GM21360 (cell line): Measurements from ENCODE around the gene MEIOB.

Experiments used
- ATAC-seq: cut with Tn5 transposase; IDR thresholded peaks from one replicate; pipeline ENCODE4 v1.9.1; 2021; ENCODE audit warnings: mild to moderate bottlenecking, moderate library complexity; ENCODE audit not compliant: unreplicated experiment

Gene MEIOB

DNA sequence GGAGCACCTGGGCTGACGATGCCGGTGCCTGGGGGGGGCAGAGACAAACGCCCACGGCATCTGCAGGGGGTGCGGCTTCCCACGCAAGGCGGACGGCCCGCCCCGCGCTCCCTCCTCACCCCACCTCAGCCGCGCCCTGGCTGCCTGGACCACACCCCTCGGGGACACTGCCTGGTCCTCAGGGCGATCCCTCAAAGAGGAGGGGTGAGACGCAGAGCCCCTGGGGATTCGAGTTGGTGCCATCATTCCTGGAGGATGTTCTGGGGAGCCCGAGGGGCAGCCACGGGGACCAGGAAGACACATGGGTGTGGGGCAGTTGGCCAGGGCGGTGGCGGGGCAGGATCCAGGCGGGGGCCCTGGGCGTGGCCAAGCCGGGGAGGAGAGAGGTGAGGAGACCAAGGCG, 82.3 kb downstream of the MEIOB start:
- no peak for ATAC-seq

DNA sequence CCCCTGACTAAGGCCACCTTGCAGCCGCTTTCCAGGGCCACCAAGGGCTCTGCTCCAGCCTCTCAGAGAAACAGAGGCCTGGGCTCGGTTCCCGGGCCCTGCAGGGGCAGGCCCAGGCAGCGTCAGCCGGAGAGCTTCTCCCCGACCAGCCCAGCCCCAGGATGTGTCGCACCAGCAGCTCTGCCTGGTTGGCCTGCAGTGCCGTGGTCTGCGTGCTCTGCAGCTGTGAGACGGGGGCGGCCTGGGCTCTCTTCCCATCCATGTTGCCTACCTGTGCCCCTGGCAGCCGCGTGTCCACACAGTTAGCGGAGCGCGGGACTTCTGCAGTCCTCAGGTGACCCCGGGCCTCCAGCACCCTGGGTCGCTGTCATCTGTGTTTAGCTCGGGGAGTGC, 83.3 kb downstream of the MEIOB start:
- no peak for ATAC-seq

DNA sequence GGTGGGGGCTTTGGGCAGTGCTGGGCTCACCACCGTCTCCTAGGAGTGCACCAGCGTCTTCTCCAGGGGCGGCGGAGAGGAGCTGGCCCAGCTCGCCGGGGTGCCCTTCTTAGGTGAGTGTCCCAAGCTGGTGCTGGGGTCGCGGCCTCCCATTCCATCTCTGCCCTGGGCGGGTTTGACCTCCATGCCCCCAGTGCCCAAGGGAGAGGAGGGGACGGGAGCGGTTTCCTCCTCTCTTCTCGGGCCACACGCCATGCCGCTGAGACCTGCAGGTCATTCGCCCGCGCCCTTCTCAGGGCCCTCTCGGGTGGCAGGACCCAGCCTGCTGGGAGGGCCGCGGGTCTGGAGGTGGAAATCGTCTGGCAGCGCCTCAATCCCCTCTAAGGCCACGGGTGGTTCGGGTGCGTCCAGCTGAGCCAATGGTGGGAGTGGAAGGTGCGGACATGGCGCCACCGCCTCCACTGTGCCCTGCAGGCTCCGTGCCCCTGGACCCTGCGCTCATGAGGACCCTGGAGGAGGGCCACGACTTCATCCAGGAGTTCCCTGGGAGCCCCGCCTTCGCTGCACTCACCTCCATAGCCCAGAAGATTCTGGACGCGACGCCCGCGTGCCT, 83.8 kb downstream of the MEIOB start:
- no peak for ATAC-seq

DNA sequence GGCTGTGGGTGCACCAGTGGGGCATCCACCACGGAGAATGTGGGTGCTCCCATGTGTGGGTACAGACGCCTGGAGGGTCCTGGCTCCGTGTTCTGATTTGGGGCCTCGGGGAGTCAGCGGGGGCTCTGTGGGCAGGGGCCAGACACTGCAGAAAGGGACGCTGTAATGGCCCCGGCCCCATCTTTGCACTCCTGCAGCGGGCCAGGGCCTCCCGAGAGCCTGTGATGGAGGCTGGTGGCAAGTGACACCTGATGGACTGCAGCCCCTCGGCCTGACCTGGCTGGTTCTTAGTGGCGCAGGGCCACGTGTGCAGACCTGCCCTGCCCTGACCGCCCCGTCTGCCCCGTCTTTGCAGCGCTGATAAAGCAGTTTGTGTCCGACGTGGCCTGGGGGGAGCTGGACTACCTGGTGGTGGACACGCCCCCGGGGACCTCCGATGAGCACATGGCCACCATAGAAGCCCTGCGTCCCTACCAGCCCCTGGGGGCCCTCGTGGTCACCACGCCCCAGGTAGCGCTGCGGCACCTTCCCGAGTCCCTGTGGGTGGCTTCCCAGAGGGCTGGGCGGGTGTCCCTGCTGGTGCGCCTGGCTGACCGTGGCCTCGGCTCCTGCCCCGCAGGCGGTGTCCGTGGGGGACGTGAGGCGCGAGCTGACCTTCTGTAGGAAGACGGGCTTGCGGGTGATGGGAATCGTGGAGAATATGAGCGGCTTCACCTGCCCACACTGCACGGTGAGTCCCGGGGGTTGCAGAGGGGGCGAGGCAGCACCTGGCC, 84.5 kb downstream of the MEIOB start:
- ATAC-seq, result no peak

DNA sequence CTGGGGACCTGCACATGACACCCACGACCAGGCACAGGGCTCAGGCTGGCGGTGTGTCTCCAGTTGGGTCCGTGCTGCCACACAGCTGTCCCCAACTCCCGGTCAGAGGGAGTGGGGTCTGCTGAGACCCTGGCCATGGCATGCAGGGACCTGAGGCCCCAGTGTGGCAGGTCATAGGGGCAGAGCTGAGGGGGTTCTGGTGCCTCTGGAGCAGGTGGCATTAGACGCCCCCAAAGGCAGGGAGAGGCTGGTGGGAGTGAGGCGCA, 85.0 kb downstream of the MEIOB start:
- ATAC-seq, result no peak

DNA sequence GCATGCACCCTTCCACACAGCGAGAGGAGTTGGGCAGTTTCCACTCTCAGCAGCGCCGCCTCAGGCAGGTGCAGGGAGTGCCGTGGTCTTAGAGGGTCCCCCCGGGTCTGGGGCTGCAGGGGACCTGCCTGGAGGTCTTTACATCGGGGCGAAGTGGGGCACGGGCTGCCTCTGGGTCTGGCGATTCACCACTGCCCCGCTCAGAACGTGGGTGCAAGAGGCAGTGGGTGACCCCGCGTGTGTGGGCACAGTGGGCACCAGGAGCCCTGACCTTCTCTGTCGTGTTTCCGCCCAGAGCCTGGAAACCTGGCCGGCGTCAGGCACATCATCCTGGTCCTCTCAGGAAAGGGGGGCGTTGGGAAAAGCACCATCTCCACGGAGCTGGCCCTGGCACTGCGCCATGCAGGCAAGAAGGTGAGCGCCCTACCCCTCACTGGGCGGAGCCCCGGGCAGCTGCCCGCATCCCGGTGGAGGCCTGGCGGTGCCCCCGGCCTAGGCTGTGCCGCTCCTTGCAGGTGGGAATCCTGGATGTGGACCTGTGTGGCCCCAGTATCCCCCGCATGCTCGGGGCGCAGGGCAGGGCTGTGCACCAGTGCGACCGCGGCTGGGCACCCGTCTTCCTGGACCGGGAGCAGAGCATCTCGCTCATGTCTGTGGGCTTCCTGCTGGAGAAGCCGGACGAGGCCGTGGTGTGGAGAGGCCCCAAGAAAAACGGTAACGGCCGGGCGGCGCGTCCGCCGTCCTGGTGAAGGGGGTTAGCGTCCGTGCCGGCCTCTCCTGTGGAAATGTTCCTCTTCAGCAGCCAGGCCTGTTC, 85.5 kb downstream of the MEIOB start:
- no peak for ATAC-seq

DNA sequence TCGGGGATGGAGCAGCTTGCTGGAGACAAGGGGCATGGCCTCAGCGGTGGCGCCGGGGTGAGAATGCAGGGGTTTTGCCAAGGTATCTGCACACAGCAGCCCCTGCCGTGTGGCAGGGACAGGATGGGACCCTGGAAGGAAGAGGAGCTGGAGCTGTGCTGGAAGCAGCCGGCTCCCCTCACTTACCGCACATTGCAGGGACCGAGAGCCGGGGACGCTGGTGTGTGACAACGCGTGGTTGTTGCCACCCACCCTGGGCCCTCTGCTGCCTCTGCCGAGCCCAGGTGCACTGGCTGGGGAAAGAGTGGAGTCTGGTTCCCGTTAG, 86.2 kb downstream of the MEIOB start:
- ATAC-seq, result no peak

DNA sequence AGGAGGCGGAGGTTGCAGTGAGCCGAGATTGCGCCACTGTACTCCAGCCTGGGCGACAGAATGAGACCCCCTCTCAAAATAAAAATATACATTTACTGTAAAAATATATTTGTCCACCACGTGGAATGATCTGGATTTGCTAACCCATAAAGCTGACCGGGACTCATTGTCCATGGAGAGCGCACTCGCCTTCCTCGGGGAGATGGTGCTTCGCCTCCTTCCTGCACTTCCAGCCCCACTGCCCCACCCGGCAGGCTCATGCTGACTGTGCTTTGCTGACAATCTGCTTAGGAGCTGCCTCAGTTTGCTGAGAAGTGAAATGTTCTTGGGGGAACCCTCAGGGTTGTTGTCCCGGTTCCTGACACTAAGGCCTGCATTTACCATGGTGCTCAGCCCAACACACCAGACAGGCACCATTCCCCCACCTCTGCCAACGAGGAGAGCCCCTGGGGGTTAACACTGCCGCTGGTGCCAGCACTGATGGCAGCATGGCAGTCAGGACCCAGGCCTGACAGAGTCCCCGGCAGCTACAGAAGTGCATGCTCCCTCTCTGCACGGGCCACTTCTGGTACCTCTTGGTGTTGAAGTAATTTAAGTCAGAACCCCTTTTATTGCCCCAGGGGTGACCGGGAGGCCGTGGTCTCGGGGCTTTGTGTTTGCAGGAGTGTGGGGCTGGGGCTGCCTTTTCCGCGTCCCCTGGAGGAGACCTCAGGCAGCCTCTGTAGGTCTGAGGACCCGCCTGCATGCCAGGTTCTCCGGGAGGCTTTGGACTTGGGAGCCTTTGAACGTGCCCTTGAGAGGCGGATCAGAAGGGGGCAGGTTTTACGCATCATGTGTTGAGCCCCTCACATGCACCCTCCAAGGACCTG, 86.8 kb downstream of the MEIOB start:
- no peak for ATAC-seq
